NK-92 (cell line): ENCODE results near the gene PRAC2.

Experiments used
- DNase-seq: peaks from one replicate; lab custom pipeline; 2025; ENCODE audit not compliant: unreplicated experiment; lab: John Stamatoyannopoulos, UW

Gene PRAC2

GRCh38 chr17:48752399-48753288 lies 29.7 kb downstream of the PRAC2 start:
- DNase-seq: no peak

DNA sequence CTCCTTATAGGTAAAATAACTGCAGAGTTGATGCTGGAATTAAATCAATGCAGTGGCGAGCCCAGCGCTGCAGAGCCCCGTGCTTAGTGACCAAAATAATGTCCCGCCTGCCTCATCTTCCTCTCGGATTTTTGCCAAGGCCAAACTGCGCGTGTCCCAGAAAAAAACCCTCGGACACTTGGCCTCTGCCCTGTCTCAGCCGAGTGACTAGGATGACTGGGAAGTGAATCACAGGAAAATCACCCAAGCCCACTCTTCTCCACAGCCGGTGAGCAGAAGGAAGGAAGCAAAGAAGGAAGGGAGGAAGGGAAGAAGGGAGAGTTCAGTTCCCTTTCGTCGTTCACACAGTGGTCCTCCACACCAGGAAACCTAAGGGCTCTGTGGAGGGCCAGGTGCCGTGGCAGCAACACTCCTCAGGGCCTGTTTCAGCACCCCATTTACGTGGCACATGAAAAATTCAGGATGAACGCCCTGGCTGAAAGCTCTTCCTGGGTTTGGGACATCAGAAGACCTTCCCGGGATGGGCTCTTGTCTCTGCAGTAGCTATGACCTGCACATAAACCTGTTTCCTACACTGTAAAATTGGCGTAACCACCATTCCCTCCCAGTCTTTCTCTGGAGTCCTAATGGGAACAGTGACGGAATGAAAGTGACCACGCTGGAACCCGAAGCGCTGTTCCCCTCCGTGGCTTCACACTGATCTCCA lies 31.0 kb downstream of the PRAC2 start:
- no peak for DNase-seq

GRCh38 chr17:48754500-48755261 lies 31.7 kb downstream of the PRAC2 start:
- DNase-seq: no peak

DNA sequence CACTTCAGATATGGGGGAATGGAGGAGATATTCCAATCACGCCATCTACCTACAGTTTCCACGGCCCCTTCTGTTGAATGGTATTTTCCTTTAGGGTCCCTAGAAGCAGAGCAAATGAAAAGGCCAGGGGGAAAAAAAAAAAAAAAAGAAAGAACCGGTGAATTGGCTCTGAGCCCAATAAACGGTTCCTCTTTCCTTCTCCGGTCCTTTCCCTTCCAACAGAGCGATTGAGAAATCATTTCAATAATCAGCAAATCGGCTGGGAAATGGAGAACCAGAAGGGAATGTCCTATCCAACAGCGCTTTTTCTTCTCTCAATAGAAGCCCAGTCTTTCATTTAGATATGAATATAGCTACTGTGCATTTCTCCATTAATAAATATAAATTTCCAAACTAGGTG lies 32.4 kb downstream of the PRAC2 start:
- DNase-seq: no peak

GRCh38 chr17:48756830-48757251 lies 33.9 kb downstream of the PRAC2 start:
- DNase-seq: no peak

DNA sequence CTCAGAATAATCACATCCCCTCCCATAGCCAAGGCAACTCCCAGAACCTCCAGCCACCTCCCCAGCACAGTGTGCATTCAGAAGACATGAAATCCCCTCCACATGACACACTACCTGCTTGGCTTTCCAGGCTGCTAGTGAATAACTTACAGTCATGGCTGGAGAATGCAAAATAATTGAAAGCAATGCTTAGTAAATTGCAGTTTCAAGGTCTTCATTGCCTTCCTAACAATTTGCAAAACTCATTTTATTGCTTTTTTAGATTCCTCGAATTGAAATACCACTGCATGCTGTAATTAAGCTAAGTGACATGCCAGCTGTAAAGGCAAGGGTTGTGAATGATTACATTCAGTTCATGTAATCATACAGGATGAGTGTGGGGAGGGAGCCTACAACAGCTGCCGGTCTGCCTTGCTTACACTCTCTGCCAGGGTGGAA lies 34.6 kb downstream of the PRAC2 start:
- DNase-seq: no peak

DNA sequence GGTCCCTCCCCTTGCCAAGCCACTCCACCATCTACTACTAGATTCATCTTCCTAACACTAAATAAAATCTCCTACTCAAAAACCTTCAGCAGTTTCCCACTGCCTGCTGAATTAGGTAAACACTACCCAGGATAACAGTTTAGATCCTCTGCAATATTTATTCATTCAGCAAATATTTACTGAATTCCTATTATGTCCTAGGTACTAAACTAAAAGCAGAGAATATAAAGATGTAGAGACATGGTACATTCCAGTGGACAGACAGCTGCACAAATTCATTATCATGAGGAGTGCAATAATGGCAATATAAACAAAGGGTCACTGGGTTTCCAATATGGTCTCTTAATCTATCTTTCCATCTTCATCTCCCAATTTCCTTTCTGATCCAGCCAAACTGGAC lies 36.3 kb downstream of the PRAC2 start:
- DNase-seq: no peak

DNA sequence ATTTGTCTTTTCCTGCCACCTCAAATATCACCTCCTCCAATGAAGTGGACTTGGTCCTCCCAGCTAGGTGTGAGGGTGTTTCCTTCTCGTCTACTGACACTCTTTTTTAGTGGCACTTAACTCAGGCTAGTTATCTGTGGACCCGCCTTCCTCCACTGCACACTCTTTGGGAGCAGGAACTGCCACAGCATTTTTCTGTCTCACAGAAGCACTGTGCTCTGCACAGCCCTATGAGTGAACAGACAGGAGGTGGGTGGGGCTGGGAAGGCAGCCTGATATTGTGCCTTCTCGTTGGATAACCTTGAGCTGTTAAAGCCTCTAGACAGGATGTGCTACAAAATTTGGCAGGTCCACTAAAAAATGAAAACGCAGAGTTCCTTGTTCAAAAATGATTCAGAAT lies 37.4 kb downstream of the PRAC2 start:
- no peak for DNase-seq

GRCh38 chr17:48761114-48761513 lies 38.1 kb downstream of the PRAC2 start:
- no peak for DNase-seq

DNA sequence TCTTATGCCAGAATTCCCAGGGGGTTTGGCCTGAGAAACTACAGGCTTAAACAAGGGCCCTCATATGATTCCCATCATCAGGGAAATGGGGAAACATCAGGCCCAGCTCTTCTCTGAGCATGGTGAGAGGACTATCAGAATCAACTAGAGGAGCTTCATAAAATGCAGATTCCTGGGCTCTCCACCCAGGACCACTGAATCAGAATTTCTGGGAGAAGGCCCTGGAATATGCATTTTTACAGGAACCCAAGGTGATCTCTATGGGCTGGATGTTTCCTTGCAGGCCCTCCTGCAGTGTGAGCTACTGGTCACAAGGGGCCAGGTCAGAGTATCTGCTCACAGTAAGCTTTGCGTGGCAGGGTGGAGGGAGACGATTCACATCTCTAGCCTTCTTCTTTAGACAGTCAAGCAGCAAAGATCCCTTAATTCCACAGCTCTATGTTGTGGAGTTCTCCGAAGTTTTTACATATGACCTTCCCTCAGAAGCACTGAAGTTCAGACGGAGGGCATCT lies 44.3 kb downstream of the PRAC2 start:
- DNase-seq: no peak

GRCh38 chr17:48769009-48769675 lies 46.2 kb downstream of the PRAC2 start:
- no peak for DNase-seq

DNA sequence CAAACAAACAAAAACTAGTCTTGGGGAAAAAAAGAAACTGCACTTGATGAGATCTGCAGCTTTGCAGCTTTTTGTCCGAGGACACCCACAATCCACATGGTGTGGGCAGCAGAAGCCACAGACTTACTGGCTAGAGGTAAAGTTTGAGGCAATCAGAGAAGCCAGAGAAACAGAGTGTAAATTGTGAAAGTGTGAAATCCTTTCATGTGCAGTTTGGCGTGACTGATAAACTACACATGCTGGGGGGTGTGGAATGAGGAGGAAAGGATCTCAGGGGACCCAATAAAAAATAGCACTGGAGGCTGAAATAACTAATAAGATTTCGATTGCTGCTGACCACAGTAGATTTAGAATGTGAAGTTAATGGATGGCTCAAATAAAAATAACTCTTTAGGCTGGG lies 48.0 kb downstream of the PRAC2 start:
- no peak for DNase-seq

DNA sequence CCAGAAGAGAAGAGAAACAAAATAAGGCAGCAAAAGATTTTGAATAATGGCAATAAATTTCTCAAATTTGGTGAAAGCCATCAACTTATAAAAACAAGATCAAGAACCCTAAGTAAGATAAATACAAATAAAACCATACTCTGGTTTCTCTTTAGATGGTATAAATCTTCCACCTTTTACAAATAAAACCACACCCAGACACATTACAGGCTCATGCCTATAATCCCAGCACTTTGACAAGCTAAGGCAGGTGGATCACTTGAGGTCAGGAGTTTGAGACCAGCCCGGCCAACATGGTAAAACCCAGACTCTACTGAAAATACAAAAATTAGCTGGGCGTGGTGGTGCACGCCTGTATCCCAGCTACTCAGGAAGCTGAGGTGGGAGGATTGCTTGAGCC lies 50.3 kb downstream of the PRAC2 start:
- DNase-seq: no peak
